IPS-18a (cell line): Measurements from ENCODE around the gene AGAP3.

Experiments
- H3K27ac ChIP-seq: one replicate; pipeline ENCODE4 v1.5.1; 2013; ENCODE audit warnings: low read length
- H3K27me3 ChIP-seq: one replicate; pipeline ENCODE4 v1.6.1; 2013; ENCODE audit warnings: mild to moderate bottlenecking, low read length; ENCODE audit not compliant: control insufficient read depth, insufficient read depth
- H3K36me3 ChIP-seq: one replicate; pipeline ENCODE4 v1.6.1; 2013; ENCODE audit warnings: low read depth, low read length; ENCODE audit not compliant: control insufficient read depth
- H3K4me1 ChIP-seq: one replicate; pipeline ENCODE4 v1.6.1; 2013; ENCODE audit warnings: low read depth, low read length; ENCODE audit not compliant: control insufficient read depth
- H3K4me3 ChIP-seq: one replicate; pipeline ENCODE4 v1.5.1; 2013; ENCODE audit warnings: low read length
- H3K9ac ChIP-seq: one replicate; pipeline ENCODE4 v1.6.1; 2013; ENCODE audit warnings: mild to moderate bottlenecking, low read length, moderate library complexity
- H3K9me3 ChIP-seq: one replicate; pipeline ENCODE4 v1.6.1; 2013; ENCODE audit warnings: low read depth, low read length; ENCODE audit not compliant: control insufficient read depth

The AGAP3 gene

DNA sequence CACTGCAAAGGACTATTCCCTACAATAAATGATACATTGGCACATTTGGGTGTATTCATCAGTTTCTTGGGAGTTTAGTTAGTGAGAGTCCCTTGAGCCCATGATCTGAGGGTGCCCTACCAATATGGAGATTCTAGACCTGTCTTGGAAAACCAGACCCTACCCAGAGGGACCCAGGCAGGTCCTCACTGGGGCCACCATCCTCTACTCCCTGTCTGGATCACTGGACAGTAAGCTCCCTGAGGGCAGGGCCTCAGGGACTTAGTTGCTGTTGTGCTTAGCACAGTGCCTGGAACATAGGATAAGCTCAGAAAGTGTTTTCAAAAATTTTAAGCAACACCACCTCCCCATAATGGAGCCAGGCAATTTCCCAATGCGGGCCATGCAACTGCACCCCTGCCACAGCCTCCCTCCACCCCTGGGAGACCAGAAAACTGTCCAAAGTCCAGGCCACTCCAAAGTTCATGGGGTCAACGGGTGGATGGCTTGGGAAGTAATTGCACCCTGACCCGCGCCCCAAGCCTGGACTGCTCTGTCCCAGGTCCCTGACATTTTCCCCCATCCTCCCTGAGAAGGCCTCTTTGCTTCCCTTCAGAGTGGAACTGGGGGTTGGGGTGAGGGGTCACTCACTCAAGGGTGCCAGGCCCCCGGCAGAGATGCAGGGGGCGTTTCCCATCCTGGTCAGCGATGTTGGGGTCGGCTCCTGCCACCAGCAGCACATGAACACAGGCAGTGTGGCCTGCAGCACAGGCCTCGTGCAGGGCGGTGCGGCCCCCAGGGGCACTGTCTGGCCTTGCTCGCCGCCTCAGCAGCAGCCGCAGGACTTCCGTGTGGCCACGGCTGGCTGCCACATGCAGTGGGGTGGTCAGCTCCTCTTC, 99.7 kb downstream of the AGAP3 start:
- H3K27ac ChIP-seq, result no peak overlapping the region
- H3K36me3 ChIP-seq, result no peaks in the 10 kb centered on the region
- no peaks in the 10 kb centered on the region for H3K27me3 ChIP-seq
- H3K9me3 ChIP-seq, result no peaks in the 10 kb centered on the region
- no peaks in the 10 kb centered on the region for H3K4me1 ChIP-seq
- H3K4me3 ChIP-seq, result no peak overlapping the region
- no peak overlapping the region for H3K9ac ChIP-seq

DNA sequence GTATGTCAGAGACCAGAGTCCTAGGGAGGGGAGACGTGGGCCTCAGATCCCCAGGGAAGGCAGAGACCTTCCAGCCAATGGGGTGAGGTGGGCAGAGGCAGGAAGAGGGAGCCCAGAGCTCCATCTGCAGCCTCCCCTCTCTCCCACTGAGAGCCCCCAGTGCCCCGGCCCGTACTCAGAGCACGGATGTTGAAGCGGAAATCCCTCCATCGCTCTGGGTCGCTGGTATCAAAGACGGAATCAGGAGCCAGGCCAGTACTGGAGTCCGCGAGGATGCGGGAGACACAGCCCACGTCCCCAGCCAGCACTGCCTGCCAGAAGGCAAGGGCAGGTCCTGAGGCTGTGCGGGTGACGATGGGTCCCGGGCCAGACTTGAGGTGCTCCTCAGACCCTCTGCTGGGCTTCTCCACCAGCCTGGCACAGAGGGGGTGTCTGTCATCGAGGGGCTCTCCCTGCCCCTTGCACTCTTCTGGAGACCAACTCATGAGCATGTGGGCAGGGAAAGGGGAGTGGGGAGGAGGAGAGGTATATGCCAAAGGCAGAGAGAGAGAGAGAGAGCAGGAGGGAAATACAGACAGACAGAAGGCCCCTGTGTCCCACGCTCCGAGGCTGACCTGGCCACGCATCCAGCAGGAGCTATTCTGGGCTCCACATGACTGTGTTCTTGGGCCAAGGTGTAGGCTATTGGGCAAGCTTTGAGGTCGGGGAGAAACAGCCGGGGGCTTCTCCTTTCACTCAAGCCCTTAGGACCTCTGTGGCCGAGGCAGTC, 100.5 kb downstream of the AGAP3 start, which contains the start of gene ASB10:
Gene ASB10 (minus strand): TSS at position 611 of the 769 bp plus-strand sequence. CDS start 120 bp downstream, at position 491.
- Histone ChIP-seq H3K27me3 (no peaks in the 10 kb centered on the region), H3K4me3 (no peak within 1 kb of the TSS), H3K4me1 (no peaks in the 10 kb centered on the region), H3K9ac (no peak within 1 kb of the TSS), H3K36me3 (no peaks in the 10 kb centered on the region), H3K27ac (no peak within 1 kb of the TSS), H3K9me3 (no peaks in the 10 kb centered on the region)

DNA sequence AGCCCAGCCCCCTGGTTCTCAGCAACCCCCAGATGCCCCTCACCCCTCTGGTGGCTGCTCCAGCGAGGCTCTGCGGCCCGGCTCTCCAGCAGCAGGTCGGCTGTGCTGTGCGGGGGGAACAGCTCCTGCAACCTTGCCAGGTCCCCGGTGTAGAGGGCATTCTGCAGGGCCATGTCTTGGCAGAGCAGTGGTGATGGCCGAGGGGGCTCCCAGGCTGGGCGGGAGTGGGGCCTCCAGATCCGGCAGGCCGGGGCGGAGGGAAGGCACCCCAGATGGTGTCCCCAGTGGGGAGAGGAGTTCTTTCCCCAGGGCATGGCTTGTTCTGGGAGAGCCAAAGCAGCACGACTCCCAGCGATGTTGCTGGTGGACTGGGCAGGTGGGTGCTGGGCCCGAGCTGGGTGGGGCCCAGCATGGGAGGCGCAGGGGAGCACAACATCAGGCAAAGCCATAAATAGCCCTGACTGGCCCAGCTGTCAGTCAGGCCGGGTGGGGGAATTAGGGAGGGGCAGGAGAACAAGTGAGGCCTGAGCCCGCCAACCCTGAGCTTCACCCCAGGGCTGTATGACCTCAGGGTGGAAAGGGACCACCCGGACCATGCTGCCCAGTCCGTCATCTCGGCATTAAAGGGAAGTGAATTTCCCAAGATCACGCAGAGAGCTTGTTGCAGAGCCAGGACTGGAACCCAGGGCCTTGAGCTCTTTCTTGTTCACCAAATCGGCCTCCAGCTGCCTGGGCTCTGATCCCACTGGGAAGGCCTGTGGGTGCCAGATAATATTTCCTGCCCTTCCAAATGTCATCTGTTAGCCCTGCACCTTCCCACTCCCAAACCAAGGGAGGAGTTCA, 101.4 kb downstream of the AGAP3 start:
- Histone ChIP-seq H3K9ac (no peak overlapping the region), H3K36me3 (no peaks in the 10 kb centered on the region), H3K27ac (no peak overlapping the region), H3K27me3 (no peaks in the 10 kb centered on the region), H3K9me3 (no peaks in the 10 kb centered on the region), H3K4me3 (no peak overlapping the region), H3K4me1 (no peaks in the 10 kb centered on the region)

DNA sequence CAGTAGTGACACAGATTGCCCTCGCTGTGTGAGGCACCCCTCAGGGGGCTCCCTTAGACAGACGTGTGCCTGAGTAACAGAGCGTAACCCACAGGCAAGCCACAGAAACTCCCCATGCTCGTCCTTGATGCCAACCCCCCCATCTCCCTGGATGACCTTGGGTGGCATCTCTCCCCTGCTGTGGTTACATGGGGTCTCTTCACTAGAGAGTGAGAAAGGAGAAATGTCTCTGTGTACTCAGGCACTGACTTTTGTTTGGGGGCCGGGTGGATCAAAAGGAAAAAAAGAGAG, 101.9 kb downstream of the AGAP3 start:
- Histone ChIP-seq H3K4me1 (no peaks in the 10 kb centered on the region), H3K36me3 (no peaks in the 10 kb centered on the region), H3K27me3 (no peaks in the 10 kb centered on the region), H3K4me3 (no peak overlapping the region), H3K9ac (no peak overlapping the region), H3K27ac (no peak overlapping the region), H3K9me3 (no peaks in the 10 kb centered on the region)

DNA sequence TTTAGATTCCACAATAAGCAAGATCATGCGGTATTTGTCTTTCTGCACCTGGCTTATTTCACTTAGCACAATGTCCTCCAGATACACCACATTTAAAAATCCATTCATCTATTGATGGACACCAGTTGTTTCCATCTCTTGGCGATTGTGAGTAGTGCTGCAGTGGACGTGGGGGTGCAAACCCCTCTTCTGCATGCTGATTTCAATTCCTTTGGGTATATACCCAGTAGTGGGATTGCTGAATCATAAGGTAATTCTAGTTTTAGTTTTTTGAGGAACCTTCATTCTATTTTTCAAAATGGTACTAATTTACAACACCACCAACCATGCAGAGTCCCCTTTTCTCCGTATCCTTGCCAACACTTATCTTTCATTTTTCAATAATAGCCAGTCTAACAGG, 102.8 kb downstream of the AGAP3 start:
- no peaks in the 10 kb centered on the region for H3K4me1 ChIP-seq
- H3K9me3 ChIP-seq, result no peaks in the 10 kb centered on the region
- no peak overlapping the region for H3K4me3 ChIP-seq
- H3K9ac ChIP-seq, result no peak overlapping the region
- no peaks in the 10 kb centered on the region for H3K27me3 ChIP-seq
- no peak overlapping the region for H3K27ac ChIP-seq
- H3K36me3 ChIP-seq, result no peaks in the 10 kb centered on the region

DNA sequence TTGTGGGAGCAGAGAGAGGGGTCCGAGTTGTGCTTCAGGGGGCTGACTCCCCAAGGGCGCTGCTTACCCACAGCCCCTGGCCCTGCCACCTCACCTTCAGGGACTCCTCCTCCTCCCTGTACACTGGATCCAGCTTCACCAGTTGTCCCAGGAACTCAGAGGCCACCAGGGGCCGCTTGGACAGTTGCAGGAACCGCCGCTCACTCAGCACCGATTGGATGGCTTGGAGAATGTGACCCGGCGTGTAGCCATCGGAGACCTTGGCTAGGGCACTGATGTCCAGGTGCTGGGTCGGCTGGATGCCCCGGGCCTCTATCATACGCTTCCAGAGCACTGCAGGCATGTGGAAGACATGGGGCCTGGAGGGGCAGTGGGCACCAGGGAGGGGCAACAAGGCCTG, 105.3 kb downstream of the AGAP3 start:
- H3K27ac ChIP-seq, result no peak overlapping the region
- H3K9ac ChIP-seq, result no peak overlapping the region
- H3K9me3 ChIP-seq, result no peaks in the 10 kb centered on the region
- peaks cover 4% of the 10 kb centered on the region for H3K27me3 ChIP-seq
- no peaks in the 10 kb centered on the region for H3K4me1 ChIP-seq
- no peaks in the 10 kb centered on the region for H3K36me3 ChIP-seq
- H3K4me3 ChIP-seq, result no peak overlapping the region

DNA sequence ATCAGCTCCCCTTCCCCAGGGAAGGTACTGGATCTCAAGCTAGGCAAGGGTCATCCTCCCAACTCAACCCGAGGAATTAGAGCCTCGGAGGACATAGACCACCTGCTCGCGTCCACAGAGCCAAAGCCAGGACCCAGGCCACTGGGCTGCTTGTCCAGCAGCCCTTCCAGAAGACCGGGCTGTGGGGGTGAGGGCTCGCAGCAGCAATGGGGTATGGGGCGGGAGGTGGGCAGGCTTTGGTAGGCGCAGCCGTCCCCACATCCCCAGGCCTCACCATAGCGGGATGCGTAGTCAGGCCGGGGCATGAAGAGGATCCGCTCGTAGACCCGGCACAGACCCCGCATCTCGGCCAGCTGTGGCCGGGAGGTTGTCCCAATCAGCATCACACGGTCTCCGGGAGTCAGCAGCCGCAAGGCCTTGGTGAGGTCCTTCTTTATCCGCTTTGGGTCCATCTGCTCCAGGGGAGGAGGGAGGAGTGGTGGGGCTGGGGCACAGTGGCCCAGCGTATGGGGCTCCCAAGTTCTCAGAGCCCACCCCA, 105.8 kb downstream of the AGAP3 start:
- Histone ChIP-seq H3K9me3 (no peaks in the 10 kb centered on the region), H3K9ac (no peak overlapping the region), H3K4me1 (no peaks in the 10 kb centered on the region), H3K4me3 (no peak overlapping the region), H3K36me3 (no peaks in the 10 kb centered on the region), H3K27me3 (peaks cover 4% of the 10 kb centered on the region), H3K27ac (no peak overlapping the region)

DNA sequence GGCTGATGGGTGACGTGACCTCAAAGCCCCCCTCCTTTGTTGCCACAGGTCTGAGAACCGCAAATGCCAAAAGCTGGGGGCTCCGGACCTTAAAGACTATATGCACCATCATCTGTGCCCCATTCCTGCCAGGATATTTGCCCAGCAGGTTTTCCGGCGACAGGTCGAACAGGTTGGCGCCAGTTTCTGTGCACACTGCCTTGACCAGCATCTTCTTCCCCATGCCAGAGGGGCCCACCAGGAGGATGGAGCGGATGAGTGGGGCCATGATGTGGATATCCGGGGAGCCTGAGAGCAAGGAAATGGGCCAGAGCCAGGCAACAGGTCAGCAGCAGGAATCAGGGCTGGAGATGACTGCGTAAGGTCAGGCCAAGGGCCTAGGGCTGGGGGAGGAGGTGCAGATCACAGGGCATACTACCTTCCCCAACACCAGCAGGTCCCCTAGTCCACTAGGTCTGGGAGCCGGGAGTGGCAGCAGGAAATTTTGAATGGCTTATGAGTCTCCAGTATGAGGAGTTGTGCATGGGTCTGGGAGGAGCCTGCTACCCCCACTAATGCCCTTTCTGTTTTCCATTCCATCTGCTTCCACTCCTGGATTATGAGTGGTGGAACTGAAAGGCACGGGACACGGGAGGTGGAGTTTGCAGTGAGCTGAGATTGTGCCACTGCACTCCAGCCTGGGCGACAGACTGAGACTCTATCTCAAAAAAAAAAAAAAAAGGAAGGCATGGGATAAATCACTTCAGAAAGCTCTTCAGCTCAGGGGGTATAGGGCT, 107.1 kb downstream of the AGAP3 start:
- Histone ChIP-seq H3K4me1 (no peaks in the 10 kb centered on the region), H3K4me3 (no peak overlapping the region), H3K27me3 (peaks cover 4% of the 10 kb centered on the region), H3K36me3 (no peaks in the 10 kb centered on the region), H3K9ac (no peak overlapping the region), H3K27ac (no peak overlapping the region), H3K9me3 (no peaks in the 10 kb centered on the region)
